ENCODE measurements around the gene TBC1D17. TPM values are rescaled to one million over a fixed set of nuclear protein-coding genes. Genes with fewer than 3 reads are reported as not detected.

TBC1D17 gene
- polyA plus RNA-seq, 1 donor from 2014 or later, result 13.1 TPM

DNA sequence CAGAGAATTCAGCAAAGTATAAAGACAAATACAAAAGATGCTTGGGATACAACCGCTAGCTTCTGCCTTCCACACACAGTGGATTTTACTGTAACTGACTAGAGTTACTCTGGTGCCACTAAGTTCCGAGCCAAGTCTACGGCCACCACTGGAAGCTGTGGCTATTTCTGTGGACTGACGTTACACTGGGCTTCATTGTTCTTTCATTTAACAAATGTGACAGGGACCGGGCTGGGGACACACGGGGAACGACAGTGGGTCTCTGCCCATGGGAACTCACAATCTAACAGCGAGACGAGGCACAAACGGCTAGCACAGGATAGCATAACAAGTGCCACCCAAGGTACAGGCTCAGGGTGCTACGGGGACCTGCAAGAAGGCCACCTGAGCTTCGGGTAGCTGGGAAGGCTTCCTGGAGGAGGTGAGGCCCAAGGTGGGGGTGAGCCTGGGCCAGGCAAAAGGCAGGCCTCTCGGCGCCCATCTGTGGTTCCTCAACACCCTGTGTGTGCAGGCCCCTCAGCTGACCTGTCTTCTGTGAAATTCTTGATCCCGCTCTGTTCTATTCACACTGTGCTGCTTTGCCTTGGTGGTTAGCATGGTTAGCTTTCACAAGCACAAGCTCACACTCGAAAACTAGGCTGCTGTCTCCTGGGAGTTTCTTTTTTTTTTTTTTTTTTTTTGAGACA, 29.5 kb downstream of the TBC1D17 start:
- H3K4me3 ChIP-seq (ENCODE audit: low read length), result no peak overlapping the region
- no peak overlapping the region for H2AFZ ChIP-seq (ENCODE audit: low read depth, low read length)

DNA sequence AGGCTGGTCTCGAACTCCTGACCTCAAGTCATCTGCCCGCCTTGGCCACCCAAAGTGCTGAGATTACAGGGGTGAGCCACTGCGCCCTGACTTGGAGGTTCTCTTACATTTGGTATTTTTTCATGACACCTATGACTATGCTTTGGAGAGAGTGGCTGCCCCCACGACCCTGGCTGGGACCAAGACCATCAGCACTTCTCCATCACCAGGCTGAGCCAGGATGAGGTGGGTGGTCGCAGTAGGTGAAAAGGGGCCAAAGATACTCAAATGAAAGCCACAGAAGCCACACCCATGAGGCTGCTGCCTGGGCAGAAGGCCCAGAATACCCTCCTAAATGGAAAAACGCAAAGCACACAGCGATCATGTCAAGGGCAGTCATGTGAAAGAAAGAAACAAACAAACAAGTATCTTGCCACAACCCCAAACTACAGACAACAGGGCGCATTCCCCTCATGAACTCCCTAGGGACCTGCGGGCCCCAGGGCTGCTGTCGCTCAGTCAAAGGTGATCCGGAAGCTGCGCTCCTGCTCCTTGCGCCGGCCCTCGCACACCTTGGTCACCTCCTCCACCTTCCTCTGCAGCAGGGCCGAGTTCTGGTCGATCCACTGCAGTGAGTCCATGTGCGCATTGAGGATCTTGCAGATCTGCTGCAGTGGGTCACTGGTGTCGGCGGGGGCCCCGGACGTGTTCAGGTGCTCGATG, 30.4 kb downstream of the TBC1D17 start:
- Histone ChIP-seq H3K36me3 (ENCODE audit: insufficient read depth, low read length) (no peaks in the 10 kb centered on the region), H3K9me2 (ENCODE audit: insufficient read depth, low read length) (no peaks in the 10 kb centered on the region), H3K4me2 (ENCODE audit: low read length) (no peak overlapping the region), H4K20me1 (ENCODE audit: insufficient read depth) (no peaks in the 10 kb centered on the region), H2AFZ (ENCODE audit: low read depth, low read length) (no peak overlapping the region), H3K79me2 (replicated peaks; ENCODE audit: insufficient read depth, low read length) (no peaks in the 10 kb centered on the region), H3K27me3 (ENCODE audit: insufficient read depth, low read depth, low read length) (no peaks in the 10 kb centered on the region), H3F3A (ENCODE audit: insufficient read depth, low read length, poor library complexity, severe bottlenecking) (no peaks in the 10 kb centered on the region), H3K27ac (ENCODE audit: low read length) (no peak overlapping the region), H3K9me3 (ENCODE audit: low read length) (no peaks in the 10 kb centered on the region), H3K4me3 (ENCODE audit: low read length) (no peak overlapping the region), H3K9ac (ENCODE audit: low read length) (no peak overlapping the region)
- TF ChIP-seq MXI1 (conservative IDR thresholded peaks at IDR 0.05; ENCODE audit: poor library complexity, severe bottlenecking) (no peak), SMC3 (conservative IDR thresholded peaks at IDR 0.05; ENCODE audit: poor library complexity) (no peak), EP300 (conservative IDR thresholded peaks at IDR 0.05; ENCODE audit: poor library complexity, severe bottlenecking) (no peak), EZH2 (IDR thresholded peaks at IDR 0.05; ENCODE audit: borderline replicate concordance, insufficient read depth, low read length, poor library complexity, severe bottlenecking) (no peak)

More for the DNA sequence above, 29.5 kb downstream of the TBC1D17 start:
- no peak overlapping the region for H3K27ac ChIP-seq (ENCODE audit: low read length)
- H3K9me2 ChIP-seq (ENCODE audit: insufficient read depth, low read length), result no peaks in the 10 kb centered on the region
- no peak overlapping the region for H3K9ac ChIP-seq (ENCODE audit: low read length)
- H3K36me3 ChIP-seq (ENCODE audit: insufficient read depth, low read length), result no peaks in the 10 kb centered on the region
- no peaks in the 10 kb centered on the region for H3K9me3 ChIP-seq (ENCODE audit: low read length)
- H3K27me3 ChIP-seq (ENCODE audit: insufficient read depth, low read depth, low read length), result no peaks in the 10 kb centered on the region
- no peak for TF ChIP-seq SMC3 (conservative IDR thresholded peaks at IDR 0.05; ENCODE audit: poor library complexity)
- no peak for TF ChIP-seq REST (IDR thresholded peaks at IDR 0.05; ENCODE audit: borderline replicate concordance)
- no peak for TF ChIP-seq EZH2 (IDR thresholded peaks at IDR 0.05; ENCODE audit: borderline replicate concordance, insufficient read depth, low read length, poor library complexity, severe bottlenecking)
- TF ChIP-seq, protein P1, sequence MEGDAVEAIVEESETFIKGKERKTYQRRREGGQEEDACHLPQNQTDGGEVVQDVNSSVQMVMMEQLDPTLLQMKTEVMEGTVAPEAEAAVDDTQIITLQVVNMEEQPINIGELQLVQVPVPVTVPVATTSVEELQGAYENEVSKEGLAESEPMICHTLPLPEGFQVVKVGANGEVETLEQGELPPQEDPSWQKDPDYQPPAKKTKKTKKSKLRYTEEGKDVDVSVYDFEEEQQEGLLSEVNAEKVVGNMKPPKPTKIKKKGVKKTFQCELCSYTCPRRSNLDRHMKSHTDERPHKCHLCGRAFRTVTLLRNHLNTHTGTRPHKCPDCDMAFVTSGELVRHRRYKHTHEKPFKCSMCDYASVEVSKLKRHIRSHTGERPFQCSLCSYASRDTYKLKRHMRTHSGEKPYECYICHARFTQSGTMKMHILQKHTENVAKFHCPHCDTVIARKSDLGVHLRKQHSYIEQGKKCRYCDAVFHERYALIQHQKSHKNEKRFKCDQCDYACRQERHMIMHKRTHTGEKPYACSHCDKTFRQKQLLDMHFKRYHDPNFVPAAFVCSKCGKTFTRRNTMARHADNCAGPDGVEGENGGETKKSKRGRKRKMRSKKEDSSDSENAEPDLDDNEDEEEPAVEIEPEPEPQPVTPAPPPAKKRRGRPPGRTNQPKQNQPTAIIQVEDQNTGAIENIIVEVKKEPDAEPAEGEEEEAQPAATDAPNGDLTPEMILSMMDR (IDR thresholded peaks at IDR 0.05; ENCODE audit: poor library complexity, severe bottlenecking), result no peak
- no peak for TF ChIP-seq TAF1 (IDR thresholded peaks at IDR 0.05; ENCODE audit: low read depth)
- TF ChIP-seq POLR2AphosphoS5 (IDR thresholded peaks at IDR 0.05), result no peak
- no peak for TF ChIP-seq MXI1 (conservative IDR thresholded peaks at IDR 0.05; ENCODE audit: poor library complexity, severe bottlenecking)
- no peak for TF ChIP-seq EP300 (conservative IDR thresholded peaks at IDR 0.05; ENCODE audit: poor library complexity, severe bottlenecking)
- TF ChIP-seq RAD21 (conservative IDR thresholded peaks at IDR 0.05), result no peak
- H4K20me1 ChIP-seq (ENCODE audit: insufficient read depth), result no peaks in the 10 kb centered on the region
- no peaks in the 10 kb centered on the region for H3K79me2 ChIP-seq (replicated peaks; ENCODE audit: insufficient read depth, low read length)
- no peak overlapping the region for H3K4me2 ChIP-seq (ENCODE audit: low read length)
- no peaks in the 10 kb centered on the region for H3F3A ChIP-seq (ENCODE audit: insufficient read depth, low read length, poor library complexity, severe bottlenecking)

All from neural cell (in vitro differentiated cells).